CD4-positive, alpha-beta T cell treated with Interleukin-17A for 4 hours (primary cell): ENCODE data around the gene WDR82.

Experiments
- DNase-seq: peaks from one replicate; pipeline ENCODE4 v3.0.0-alpha.2; 2020; ENCODE audit warnings: mixed read lengths

Gene WDR82

GRCh38 chr3:52278510-52279069, at the start of gene WDR82:
Gene WDR82 (minus strand): TSS chr3:52278649. CDS start chr3:52278361, 288 bp downstream.
- DNase-seq: peak; percentile 99

DNA sequence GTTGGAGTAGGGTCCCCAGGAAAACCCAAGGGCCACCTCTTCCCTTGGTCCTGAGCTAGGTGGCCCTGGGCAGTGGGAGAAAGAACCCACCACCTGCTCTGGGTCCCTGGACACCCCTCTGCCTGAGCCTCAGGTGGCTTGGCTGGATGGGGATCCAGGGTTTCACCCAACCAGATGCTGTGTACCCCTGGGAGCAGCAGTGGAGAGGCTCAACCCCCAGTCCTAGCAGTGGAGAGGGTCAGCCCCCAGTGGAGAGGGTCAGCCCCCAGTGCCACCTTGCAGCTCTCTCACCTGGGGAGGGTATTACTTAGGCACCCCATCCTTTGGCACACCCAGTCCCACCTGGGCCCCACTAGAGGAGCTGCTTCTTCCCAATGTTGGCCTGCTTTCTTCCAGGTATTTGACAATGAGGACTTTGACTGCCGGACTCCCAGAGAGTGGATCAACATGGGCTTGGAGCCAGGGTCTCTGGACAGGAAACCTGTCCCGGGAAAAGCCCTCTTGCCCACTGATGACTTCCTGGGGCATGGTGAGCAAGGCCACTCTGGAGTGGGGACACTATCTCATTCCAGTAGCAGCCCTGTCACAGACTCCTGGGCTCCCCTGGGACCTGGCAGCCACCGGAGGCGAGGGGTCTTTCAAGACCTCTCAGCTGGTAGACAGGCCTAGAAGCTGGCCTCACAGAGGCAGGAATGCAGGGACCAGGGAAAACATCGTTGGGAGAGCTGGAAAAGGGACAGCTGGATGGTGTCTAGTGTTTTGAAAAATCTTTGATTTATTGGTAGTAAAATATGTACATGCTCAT, 49.2 kb upstream of the WDR82 start:
- no peak for DNase-seq

- DNase-seq: no peak
Measured at GRCh38 chr3:52326976-52327375, 48.5 kb upstream of the WDR82 start.

DNA sequence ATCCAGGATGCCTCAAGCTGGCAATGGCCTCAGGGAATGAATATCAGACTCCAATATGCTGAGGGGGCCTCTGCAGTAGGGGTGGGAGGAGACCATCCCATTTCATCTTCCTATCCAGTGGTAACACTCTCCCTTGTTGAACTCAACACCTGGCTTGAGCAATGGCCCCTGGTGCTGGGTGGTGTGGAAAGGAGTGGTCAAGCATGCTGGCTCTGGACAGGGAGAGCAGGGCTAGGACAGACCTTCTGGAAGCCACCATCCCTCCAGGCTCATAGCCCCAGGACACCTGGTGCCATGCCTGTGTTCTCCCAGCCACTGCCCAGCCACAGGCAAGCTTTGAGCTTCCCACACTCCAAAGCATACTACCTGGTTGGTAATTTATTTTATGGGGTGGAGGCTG, 47.2 kb upstream of the WDR82 start:
- DNase-seq: no peak

GRCh38 chr3:52324676-52325075, 46.2 kb upstream of the WDR82 start:
- no peak for DNase-seq

DNA sequence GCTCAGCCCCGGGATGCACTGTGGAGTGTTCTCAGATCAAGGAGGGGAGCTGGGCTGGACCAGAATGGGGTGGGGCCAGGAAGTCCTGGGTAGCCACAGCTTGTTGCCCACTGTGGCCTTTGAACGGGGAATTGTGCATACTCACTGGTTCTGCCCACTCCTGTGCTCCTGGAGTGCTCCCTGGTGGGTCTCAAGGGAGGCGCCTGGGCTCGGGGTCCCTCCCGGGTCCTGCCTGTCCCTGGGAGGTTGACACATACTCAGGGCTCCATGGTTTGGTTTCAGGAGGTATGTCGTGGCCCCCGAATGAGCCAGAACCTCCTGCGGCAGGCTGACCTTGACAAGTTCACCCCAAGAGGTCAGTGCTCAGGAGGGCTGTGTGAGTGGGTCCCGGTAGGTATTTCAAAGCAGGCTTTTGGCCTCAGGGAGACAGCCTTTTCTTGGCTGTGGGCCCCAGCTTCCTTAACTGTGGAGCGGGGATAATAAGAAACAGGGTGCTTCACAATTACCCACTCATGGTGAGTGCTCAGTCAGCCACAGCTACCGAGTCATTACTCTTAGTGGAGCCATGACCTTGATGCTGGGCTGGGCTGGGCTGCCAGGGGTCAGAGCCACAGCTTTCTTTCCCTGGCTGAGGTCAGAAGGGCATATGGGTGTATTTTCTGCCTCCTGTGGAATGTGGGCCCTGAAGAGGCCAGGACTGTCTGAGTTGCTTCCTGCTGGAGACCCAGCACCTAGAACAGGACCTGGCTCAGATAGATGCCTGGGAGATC, 45.3 kb upstream of the WDR82 start:
- no peak for DNase-seq

DNA sequence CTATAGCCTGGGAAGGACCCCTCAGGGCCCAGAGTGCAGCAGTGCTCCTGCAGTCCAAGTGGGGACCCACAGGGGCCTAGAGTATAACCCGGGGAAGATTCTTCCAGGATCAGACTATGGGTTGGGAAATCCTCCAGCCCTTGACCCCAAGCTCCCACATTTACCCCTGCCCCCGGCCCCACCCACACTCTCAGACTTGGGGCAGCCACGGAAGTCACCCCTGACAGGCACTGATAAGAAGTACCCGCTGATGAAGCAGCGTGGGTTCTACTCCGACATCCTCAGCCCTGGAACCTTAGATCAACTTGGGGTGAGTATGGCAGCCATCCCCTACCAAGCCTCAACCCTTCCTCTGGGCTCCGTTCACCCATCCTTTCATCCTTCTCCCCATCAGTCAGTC, 44.0 kb upstream of the WDR82 start:
- no peak for DNase-seq

- no peak for DNase-seq
Measured at GRCh38 chr3:52321481-52321880, 43.0 kb upstream of the WDR82 start.

DNA sequence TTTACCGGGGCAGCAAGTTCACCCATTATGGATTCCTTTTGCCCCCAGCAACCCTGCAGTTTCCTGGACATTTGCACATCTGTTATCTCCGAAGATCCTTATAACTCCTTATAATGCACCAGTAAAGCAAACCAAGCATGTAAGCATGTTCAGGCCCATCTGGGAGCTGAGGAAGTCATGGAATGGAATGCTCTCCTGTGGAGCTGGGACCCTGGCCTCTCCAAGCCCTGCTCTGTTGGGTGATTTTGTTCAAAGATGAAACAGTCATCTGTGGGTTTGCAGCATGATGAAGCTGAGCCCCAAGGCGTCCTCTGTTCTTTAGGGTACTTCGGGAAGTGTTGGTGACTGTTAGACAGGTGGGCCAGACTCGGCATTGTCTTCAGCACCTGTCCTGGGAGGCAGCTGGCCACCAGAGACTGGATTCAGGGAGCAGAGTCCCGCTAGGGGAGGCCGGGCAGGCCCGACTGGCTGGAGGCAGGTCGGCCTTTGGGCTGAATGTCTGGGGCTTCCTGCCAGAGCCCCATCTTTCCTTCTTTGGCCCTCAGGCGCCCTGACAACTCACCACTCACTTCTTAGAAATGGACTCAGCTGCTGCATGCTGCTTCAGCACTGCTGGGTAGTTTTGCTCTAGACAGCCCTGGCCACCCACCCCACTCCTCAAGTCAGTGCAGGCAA, 41.6 kb upstream of the WDR82 start:
- DNase-seq: no peak

GRCh38 chr3:52318186-52318816, 39.9 kb upstream of the WDR82 start:
- no peak for DNase-seq

- DNase-seq: peak; percentile 85
Measured at GRCh38 chr3:52317208-52318000, 39.0 kb upstream of the WDR82 start.

DNA sequence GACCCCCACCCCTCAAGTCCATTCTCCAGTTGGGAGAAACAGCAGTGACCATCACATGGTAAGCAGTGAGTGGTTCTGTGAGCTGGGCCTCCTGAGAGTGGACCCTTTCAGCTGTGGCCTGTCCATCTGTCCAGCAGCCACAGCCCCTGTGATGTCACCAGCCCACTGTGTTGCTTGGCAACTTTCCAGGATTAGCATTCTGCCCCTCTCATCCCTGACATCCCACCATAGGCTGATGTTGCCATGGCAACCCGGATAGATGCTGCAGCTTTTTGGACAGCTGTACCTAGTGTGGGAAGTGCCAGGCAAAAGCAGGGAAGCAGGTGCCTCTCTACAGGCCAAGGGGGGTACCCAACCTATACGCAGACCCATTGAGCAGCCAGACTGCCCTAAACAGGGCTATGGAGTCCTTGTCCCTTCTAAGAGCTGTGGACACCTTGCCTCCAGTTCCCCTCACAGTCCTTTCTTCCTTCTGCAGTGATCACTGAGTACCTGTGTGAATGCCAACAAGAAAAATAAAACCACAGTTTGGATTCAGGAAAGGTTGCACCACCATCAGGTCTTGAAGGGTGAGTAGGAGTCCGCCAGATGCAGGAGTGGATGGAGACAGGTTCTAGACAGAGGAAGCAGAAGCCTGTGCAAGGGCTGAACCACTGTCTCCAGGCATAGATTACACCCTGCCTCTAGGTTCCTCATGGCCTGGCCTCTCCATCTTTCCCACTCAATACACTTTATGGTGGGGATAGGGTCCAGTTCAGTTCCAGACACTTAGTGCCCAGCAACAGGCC, 37.7 kb upstream of the WDR82 start, which contains the start of gene DNAH1:
DNAH1 (plus strand) TSS at position 343 of the 788 bp plus-strand sequence. CDS start 6,124 bp downstream, outside the sequence.
- DNase-seq: no peak

DNA sequence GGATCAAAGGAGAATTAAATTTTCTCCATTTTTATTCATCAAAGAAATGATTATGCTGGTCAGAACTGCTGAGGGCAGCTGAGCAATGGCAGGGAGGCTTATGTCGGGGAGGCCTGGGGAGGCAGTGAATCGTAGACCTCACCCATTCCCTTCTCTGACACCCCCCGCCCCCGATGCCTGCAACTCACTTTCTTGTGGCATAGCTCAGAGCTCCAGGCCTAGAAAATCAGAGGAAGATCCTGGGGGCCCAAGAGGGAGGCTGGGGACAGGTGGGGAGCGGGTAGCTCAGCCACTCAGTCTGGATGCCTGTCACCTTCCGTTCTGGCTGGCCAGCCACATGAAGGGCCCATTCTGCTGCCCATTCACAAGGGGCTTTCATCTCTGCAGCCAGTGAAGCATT, 36.6 kb upstream of the WDR82 start:
- DNase-seq: no peak

DNA sequence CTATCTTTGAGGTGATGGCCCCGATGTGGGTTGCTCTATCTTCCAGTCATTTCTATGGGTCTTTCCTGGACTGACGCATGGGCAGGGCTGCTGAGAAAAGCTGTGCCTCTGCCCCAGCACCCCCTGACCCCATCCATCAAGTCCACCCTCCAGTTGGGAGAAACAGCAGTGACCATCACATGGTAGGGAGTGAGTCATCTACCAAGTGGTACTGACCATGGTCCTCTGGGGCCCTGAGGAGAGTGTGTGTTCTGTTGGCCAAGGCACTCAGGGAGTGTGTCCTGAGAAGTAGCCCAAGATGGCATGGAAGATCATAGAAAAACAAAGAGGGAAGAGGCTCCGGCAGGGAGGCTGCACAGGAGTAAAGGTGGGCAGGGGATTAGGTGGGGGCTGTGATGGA, 36.0 kb upstream of the WDR82 start:
- DNase-seq: no peak

DNA sequence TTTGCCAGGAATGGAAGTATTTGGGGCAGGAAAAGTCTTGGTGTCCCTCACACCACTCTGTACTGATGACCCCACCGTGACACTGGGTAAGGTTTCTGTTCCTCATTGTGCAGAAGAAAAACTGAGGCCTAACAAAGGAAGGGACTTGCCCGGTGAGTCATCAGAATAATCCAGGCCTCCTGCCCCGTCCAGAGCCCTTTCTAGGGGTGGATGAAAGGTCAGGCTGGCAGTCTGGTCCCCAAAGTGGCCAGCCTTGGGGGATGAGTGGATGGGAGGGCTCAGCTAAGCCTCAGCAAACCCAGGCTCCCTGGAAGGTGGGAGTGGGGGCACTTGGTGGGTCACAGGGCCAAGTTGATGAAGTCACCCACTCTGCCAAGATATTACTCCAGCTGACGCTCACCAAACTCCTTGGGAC, 35.3 kb upstream of the WDR82 start:
- DNase-seq: no peak

GRCh38 chr3:52313188-52313773, 34.8 kb upstream of the WDR82 start:
- no peak for DNase-seq

GRCh38 chr3:52311576-52312119, 33.2 kb upstream of the WDR82 start:
- DNase-seq: no peak

- DNase-seq: peak; percentile 7
Measured at GRCh38 chr3:52310861-52311575, 32.6 kb upstream of the WDR82 start.

- no peak for DNase-seq
Measured at GRCh38 chr3:52308308-52308707, 29.9 kb upstream of the WDR82 start.

- no peak for DNase-seq
Measured at GRCh38 chr3:52306978-52307377, 28.5 kb upstream of the WDR82 start.
